Muscle of arm (tissue), 14 donors: Measurements from ENCODE around the gene BIN1. TPM values are rescaled to one million over a fixed set of nuclear protein-coding genes. Genes with fewer than 3 reads are reported as not detected.
A peak's percentile ranks its signal among the peaks of the same experiment; 100 is the strongest.

Experiments used
- DNase-seq: peaks from one replicate; pipeline ENCODE4 v3.0.0-alpha.2; 2013
- long read RNA-seq, 11 donors: transcript quantifications; one replicate each; lab custom pipeline, GENCODE V29; 2026
- polyA plus RNA-seq, 12 donors: library from polyadenylated mRNA; unstranded; fragments of 120-200 nt; gene quantifications; one replicate each; pipeline ENCODE4 v1.2.1, GENCODE V29; 2013; ENCODE audit not compliant: insufficient read length in 12 of 12

BIN1 gene
- polyA plus RNA-seq: 1,000 to 10,000 TPM in 2 of 12 donors, 100 to 1,000 TPM in 10; 376 to 1,688 (median 716) TPM
- long read RNA-seq, donor 1, transcript BIN1-209 (15 exons, 2,293 nt): minor isoform, 6 of 28 reads
- long read RNA-seq, donor 1, transcript BIN1-211 (14 exons, 2,143 nt): major isoform, 11 of 28 reads
- long read RNA-seq, donor 1, partial matches to known transcripts: 10 of 28 reads
- long read RNA-seq, donor 1, other reads (novel, unspliced or antisense): 0 of 28 reads
- long read RNA-seq, donor 2, full-length matches to known transcripts: 193 of 378 reads
- long read RNA-seq, donor 2, partial matches to known transcripts: 145 of 378 reads
- long read RNA-seq, donor 2, other reads (novel, unspliced or antisense): 40 of 378 reads
- long read RNA-seq, donor 3, transcript BIN1-211 (14 exons, 2,143 nt): minor isoform, 11 of 193 reads
- long read RNA-seq, donor 3, transcript BIN1-206 (15 exons, 2,209 nt): major isoform, 66 of 193 reads
- long read RNA-seq, donor 3, transcript BIN1-201 (16 exons, 2,338 nt): minor isoform, 7 of 193 reads
- long read RNA-seq, donor 3, transcript BIN1-208 (14 exons, 1,832 nt): minor isoform, 9 of 193 reads
- long read RNA-seq, donor 3, partial matches to known transcripts: 85 of 193 reads
- long read RNA-seq, donor 3, other reads (novel, unspliced or antisense): 11 of 193 reads
- long read RNA-seq, donor 4, transcript BIN1-201 (16 exons, 2,338 nt): minor isoform, 7 of 222 reads
- long read RNA-seq, donor 4, transcript BIN1-211 (14 exons, 2,143 nt): minor isoform, 7 of 222 reads
- long read RNA-seq, donor 4, transcript BIN1-208 (14 exons, 1,832 nt): minor isoform, 7 of 222 reads
- long read RNA-seq, donor 4, transcript BIN1-206 (15 exons, 2,209 nt): major isoform, 42 of 222 reads
- long read RNA-seq, donor 4, partial matches to known transcripts: 153 of 222 reads
- long read RNA-seq, donor 4, other reads (novel, unspliced or antisense): 0 of 222 reads
- long read RNA-seq, donor 5, full-length matches to known transcripts: 291 of 583 reads
- long read RNA-seq, donor 5, partial matches to known transcripts: 242 of 583 reads
- long read RNA-seq, donor 5, other reads (novel, unspliced or antisense): 50 of 583 reads
- long read RNA-seq, donor 6, full-length matches to known transcripts: 100 of 171 reads
- long read RNA-seq, donor 6, partial matches to known transcripts: 63 of 171 reads
- long read RNA-seq, donor 6, other reads (novel, unspliced or antisense): 8 of 171 reads
- long read RNA-seq, donor 7, transcript BIN1-208 (14 exons, 1,832 nt): minor isoform, 11 of 126 reads
- long read RNA-seq, donor 7, transcript BIN1-206 (15 exons, 2,209 nt): major isoform, 45 of 126 reads
- long read RNA-seq, donor 7, transcript BIN1-211 (14 exons, 2,143 nt): minor isoform, 6 of 126 reads
- long read RNA-seq, donor 7, transcript BIN1-209 (15 exons, 2,293 nt): minor isoform, 6 of 126 reads
- long read RNA-seq, donor 7, partial matches to known transcripts: 47 of 126 reads
- long read RNA-seq, donor 7, other reads (novel, unspliced or antisense): 7 of 126 reads
- long read RNA-seq, donor 8, full-length matches to known transcripts: 287 of 627 reads
- long read RNA-seq, donor 8, partial matches to known transcripts: 291 of 627 reads
- long read RNA-seq, donor 8, other reads (novel, unspliced or antisense): 49 of 627 reads
- long read RNA-seq, donor 9, transcript BIN1-211 (14 exons, 2,143 nt): minor isoform, 8 of 108 reads
- long read RNA-seq, donor 9, transcript BIN1-206 (15 exons, 2,209 nt): major isoform, 25 of 108 reads
- long read RNA-seq, donor 9, transcript BIN1-209 (15 exons, 2,293 nt): minor isoform, 8 of 108 reads
- long read RNA-seq, donor 9, partial matches to known transcripts: 62 of 108 reads
- long read RNA-seq, donor 9, other reads (novel, unspliced or antisense): 0 of 108 reads
- long read RNA-seq, donor 10, full-length matches to known transcripts: 267 of 595 reads
- long read RNA-seq, donor 10, partial matches to known transcripts: 282 of 595 reads
- long read RNA-seq, donor 10, other reads (novel, unspliced or antisense): 46 of 595 reads
- long read RNA-seq, donor 11, full-length matches to known transcripts: 102 of 374 reads
- long read RNA-seq, donor 11, partial matches to known transcripts: 249 of 374 reads
- long read RNA-seq, donor 11, other reads (novel, unspliced or antisense): 23 of 374 reads

DNA sequence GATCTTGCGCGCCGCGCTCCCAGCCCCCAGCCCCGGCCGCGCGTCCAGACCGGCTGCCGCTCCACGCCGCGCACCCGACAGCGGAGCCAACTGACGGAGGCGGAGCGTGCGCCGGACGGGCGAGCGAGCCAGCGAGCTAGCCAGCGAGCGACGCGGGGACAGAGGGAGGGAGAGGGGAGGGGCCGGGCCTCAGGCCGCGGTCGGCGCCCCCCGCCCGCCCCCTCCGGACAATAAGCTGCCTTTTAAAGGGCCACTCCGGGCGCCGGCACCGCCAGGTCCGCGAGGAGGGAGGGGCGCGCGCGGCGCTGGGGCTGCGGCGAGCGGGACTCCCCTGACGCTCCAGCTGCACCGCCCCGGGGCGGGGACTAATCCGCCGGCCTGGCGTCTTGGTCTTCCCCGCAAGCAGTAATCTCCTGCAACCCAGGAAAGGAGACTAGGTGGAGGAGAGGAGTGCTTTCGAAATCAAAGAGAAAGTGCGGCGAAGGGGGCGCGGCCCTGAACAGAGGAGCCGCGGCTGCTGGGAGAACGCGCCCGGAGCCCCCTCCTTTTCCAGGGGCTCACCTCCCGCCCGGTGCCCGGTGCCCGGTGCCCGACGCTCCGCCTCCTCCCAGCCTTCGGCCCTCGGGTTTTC, at the start of gene BIN1:
Gene BIN1 (minus strand): TSS at position 164 of the 631 bp plus-strand sequence. CDS start 211 bp downstream, outside the sequence.
- peak; percentile 91 for DNase-seq

- DNase-seq: peak; percentile 86
Measured at GRCh38 chr2:127155947-127156346, 49.0 kb upstream of the BIN1 start.

GRCh38 chr2:127155028-127155581, 48.2 kb upstream of the BIN1 start:
- DNase-seq: peak; percentile 68

DNA sequence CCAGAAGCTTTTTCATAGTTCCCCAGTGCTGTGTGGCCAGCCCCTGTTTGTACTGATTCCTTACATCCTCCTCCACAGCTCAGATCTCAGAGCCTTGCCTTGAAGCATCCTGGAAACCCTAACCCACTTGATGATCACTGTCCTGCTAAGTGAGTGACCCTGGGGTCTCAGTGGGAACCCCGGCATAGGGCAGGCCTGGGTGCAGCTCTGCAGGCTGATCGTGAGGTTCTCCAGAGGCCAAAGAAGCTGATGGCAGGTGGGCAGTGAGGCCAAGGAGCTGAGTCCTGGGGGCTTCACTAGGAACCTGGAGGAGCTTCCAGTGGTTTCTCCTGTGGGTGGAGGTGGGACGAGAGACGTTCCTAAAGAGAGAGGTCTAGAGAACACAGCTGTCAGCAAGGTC, 47.4 kb upstream of the BIN1 start:
- DNase-seq: no peak

GRCh38 chr2:127153691-127154158, 46.8 kb upstream of the BIN1 start:
- no peak for DNase-seq

DNA sequence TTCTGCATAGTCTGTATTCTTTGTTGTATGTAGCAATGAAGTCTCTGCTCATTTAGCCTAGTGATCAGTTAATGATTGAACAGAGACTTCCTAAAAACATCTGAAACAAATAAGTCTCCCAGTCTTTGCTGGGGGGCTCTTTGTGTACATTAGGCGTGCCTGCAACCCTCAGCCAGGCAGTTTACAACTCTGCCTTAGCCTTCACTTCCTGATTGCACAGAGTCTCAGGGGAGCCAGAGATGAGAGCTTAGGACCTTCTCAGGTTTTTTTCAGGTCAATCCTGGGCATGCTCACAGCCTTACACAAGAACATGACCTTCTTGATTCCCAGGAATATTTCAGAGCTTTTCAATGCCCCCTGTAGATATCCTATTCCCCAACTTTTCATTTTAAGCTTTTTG, 44.0 kb upstream of the BIN1 start:
- no peak for DNase-seq

GRCh38 chr2:127149384-127149783, 42.4 kb upstream of the BIN1 start:
- no peak for DNase-seq

- DNase-seq: no peak
Measured at GRCh38 chr2:127146820-127147502, 40.0 kb upstream of the BIN1 start.

DNA sequence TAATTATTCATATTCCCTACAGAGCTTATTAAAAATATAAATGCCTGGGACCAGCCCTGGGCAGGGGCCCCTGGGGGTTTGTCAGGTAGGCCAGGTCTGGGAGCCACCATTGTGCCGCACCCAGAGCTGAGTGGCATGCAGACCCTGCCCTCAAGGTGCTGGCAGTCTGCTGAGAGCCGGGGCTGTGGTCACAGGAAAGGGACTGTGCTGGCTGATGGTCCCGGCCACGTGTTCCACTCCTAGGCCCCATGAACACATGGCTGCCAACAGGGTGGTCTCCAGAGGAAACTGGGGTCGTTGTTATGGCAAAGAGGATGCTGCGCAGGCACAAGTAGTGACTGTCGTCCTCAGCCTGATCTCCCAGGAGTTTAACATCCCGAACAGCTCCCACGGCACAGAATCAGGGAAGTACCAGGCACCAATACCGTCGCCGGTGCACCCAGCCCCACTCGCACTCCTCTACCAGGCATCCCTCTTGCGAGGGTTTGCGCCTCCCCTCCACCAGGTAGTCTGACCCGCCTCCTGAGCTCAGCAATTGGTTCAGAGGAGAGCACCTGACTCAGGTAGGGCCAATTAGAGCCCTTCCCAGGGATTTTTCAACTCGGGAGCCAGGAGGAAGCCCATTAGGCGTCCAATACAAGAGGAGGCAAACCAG, 39.2 kb upstream of the BIN1 start:
- no peak for DNase-seq

DNA sequence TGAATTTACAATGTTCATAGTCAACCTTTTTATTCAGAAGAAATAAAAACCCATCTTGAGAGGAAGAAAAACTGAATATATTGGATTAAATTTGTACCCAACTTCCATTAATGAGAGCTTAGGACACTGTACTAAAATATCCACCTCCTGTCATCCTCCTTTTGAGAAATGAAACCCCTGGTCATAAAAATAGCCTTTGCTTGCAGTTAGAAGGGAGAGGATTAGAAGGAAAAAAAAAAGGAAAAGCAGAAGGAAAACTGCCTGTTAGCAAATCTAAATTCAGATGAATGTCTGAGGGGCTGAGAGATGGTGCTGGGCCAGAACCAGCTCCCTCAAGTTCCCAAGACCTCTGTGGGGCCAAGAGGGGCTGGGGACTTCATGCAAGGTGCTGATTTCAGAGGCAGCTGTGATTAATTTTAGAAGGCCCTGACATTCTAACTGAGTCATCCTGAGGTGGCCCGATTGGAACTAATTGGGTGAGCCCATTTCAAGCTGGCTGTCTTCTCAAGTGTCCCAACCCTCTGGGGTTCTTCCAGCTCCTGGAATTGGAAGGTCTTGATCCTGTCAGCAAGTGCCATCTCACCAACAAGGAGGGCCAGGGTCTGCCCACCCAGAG, 38.4 kb upstream of the BIN1 start:
- DNase-seq: no peak

DNA sequence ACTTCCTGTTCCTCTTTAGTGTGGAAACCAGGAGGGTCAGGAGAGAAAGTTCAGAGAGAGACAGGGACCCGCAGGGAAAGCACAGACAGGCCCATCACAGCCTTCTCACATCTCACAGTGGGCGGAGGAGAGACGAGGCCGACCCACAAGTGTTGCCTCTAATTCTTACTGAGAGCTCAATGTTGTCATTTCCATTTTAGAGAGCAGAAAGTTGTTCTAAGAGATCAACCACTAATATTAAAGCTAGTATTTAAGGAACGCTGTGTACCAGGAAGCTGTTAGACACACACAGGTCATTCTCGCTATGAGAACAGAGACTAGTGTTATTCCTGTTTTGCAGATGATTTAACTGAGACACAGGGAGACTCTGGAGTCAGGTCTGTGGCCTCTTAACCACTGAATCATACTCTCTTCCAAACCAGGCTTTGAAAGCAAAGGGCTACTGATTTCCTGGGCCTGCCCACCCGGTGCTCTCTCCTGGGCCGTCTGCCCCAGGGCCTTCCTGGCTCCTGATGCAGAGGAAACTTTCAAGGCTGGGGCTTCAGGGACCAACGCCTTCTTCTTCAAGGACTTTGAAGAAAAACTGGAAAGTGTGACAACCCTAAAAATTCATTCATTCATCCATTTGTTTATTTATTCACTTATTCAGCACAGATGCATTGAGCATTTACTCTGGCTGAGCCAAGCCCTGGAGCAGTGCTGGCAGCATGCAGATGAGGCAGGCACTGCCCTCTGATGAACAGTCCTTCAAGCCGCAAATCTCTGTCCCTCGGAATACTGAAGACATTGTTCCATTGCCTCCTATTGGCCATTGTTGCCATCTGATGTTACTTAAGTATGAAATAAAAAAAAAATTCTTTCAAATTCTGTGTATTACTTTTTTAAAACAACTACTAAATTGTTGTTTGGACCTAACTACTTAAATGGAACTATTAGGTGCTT, 37.2 kb upstream of the BIN1 start:
- no peak for DNase-seq

- DNase-seq: no peak
Measured at GRCh38 chr2:127142663-127143630, 36.0 kb upstream of the BIN1 start.

DNA sequence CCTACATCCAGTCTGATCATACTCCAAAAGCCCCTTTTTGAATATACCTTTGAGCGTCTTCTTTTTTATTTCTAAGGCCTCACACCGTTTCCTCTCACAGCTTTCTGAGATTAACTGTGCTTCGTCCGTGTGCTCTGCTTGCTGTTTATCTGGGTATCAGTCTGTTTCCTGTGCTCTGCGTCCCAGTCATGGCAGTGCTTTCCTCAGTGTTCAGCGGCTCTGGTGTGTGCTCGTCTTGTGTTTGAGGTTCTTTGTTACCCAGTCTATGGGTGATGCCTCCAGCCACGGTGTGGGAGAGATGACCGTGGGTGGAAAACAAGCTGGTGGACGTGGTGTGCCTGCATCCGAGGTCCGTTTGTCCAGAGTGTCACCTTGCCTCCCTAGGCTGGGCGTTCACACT, 33.6 kb upstream of the BIN1 start:
- no peak for DNase-seq

DNA sequence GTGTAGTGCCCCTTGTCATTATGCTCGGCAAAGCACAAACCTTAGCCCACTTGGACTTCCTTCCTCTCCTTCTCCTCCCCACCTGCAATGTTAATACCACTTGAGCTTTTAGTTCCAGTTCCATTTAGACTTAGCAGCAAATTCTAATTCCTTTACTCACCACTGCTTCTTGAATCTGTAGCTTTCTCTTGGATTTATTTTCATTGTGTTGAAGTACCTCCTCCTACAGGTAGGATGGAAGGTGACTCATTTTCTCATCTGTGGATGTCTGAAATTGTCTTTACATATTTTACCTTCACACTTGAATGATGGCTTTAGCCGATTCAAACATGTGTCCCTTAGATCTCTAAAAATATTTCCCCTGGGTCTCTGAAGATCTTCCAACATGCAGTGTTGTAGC, 32.8 kb upstream of the BIN1 start:
- no peak for DNase-seq

- no peak for DNase-seq
Measured at GRCh38 chr2:127138281-127138680, 31.3 kb upstream of the BIN1 start.
